Amniotic epithelial cell (primary cell): ENCODE data around the gene MAP1B.

Experiments used
- DNase-seq: peaks from one replicate; pipeline ENCODE4 v3.0.0-alpha.2; 2010; ENCODE audit warnings: low read depth

The MAP1B gene

GRCh38 chr5:72194846-72195245 lies 87.6 kb downstream of the MAP1B start:
- DNase-seq = no peak

GRCh38 chr5:72195581-72195980 lies 88.3 kb downstream of the MAP1B start:
- DNase-seq = no peak

GRCh38 chr5:72197393-72197792 lies 90.1 kb downstream of the MAP1B start:
- DNase-seq = no peak

- DNase-seq = no peak
Measured at GRCh38 chr5:72199681-72200080, 92.4 kb downstream of the MAP1B start.

GRCh38 chr5:72202331-72202825 lies 95.1 kb downstream of the MAP1B start:
- DNase-seq = no peak

DNA sequence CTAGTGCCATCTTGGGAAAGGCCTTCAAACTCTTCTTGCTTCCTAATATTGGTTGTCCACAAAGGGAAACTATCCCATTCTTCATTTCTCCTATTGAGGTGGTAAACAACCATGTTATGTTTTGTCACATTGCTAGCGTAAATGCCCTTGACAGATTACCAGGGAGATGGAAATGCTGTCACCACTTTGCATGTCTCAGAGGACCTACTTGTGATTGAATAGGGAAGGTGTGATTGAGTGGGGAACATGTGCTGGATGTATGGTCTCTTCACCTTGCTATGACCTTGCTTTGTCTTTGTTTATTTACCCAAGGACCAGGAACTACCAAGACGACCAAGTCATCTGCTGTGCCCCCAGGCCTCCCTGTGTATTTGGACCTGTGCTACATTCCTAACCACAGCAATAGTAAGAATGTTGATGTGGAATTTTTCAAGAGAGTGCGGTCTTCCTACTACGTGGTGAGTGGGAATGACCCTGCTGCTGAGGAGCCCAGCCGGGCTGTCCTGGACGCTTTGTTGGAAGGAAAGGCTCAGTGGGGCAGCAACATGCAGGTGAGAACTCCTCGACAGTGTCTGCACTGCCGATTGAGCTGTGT lies 96.1 kb downstream of the MAP1B start:
- DNase-seq = peak; percentile 15

DNA sequence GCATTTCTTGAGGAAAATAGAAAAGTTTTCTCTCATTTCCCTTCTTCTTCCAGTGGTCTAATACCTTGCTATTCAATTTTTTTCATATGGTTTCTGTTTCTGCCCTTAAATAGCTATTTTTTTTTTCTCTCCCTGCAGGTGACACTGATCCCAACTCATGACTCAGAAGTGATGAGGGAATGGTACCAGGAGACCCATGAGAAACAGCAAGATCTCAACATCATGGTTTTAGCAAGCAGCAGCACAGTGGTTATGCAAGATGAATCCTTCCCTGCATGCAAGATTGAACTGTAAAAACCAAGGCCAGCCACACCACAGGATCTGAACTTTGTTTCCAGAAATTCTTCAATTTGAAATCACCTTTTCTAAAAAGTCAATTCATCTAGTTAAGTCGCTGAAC lies 97.7 kb downstream of the MAP1B start:
- peak; percentile 66 for DNase-seq

GRCh38 chr5:72205431-72206009 lies 98.2 kb downstream of the MAP1B start:
- DNase-seq = peak; percentile 32

- DNase-seq = no peak
Measured at GRCh38 chr5:72206160-72206559, 98.9 kb downstream of the MAP1B start.

DNA sequence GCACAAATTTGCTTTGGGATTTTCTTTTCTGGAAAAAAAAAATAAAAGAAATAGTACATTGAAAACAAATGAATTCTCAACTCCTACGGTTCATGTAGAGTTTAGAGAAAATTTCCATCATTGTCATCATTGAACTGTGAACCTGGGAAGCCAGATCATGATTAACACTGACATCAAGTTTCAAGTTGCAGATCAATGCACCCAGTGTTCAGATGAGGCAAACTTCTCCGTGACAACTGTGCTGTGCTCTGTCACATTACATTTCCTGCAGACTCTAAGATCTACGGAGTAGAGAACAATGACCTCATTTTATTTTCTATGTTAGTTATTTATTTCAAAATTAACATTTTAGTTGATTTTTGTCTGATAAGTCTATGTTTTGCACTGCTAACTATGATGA lies 99.7 kb downstream of the MAP1B start:
- DNase-seq = no peak

- no peak for DNase-seq
Measured at GRCh38 chr5:72208324-72208926, 101.2 kb downstream of the MAP1B start.

DNA sequence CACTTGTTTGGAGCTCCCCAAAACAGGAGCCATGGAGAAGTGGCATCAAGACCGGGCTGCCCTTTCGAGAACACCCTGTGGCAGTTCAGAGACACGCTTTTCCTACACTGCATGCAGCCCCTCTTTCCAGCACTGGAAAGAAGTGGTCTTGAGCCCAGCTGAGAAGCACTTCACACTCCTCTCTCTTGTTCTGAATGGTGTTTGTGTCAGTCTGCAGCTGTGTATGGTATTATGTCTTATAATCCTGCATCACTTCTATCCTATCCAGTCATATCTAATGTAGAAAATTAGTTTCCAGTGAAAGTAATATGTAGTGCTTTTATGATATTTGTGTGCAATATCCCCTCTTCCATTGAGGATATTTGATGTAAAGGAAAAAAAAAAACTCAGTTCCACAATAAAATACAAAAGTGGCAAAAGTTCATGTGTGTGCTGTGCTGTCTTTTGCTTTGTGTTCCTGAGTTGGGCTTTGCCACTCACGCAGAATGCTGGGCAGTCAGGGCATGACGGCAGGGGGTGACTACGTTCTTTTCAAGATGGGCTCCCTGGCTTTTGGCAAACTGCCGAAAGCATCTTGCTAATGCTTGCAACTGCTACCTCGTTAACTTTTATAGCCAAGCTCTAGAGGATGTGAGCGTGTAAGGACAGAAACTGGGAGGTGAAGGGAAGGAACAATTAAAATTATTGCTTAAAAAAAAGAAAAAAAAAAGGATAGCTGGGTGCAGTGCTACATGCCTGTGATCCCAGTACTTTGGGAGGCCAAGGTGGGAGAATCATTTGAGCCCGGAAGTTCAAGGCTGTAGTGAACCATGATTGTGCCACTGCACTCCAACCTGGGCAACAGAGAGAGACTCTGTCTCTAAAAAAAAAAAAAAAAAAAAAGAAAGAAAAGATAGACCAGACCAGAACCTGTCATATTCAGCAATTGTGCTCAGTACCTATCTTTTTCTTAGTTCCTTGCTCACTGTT lies 102.2 kb downstream of the MAP1B start:
- DNase-seq = no peak

DNA sequence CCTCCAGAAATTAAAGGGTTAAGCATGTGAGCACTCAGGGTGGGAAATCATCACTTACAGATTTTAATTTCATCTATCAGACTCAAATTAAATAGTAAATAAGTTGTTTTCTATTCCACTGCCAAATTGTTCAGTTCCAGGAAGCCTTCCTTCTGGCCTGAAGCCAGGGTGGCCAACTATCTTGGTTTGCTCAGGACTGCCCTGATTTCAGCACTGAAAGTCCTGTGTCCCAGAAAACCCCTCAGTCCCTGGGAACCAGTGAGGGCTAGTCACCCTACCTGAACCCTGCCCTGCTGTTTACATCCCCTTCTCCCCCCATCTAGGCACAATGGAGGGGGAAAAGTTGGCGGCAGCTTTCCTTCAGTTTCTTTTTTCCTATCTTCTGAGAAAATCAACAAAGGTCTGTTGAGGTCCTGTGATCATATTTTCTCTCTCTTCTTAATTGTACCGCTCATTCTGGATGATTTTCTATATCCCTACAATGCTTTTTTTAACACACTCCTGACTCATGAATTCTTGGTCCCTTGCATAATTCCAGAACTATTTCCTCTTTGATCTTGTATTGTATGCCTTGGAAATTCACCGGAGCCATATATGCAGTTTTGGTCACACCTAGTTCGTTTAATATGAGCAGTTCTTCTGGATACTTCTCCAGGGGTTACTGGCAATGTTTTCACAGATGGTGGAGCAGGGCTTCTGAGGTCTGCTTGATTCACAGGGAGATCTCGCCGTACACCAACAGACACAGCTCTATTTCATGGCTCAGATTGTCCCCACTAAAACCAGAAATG lies 103.8 kb downstream of the MAP1B start:
- DNase-seq = peak; percentile 61

DNA sequence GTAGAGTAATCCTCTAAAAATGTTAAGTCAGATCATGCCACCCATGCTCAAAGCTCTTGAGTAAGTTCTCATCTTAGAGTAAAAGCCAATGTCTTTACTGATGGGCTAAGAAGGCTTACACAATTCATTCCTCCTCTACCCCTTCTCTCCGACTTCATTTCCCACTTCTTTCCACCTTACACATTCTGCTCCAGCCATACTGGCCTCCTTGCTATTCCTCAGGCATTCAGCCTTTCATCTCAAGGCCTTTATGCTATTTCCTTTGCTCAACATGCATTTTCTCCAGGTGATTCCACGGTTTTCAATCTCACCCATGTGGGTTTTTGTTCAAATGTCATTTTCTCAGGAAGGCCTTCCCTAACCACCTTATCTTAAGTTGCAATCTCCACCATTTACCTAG lies 104.9 kb downstream of the MAP1B start:
- DNase-seq = peak; percentile 39

GRCh38 chr5:72213482-72213881 lies 106.2 kb downstream of the MAP1B start:
- DNase-seq = no peak

DNA sequence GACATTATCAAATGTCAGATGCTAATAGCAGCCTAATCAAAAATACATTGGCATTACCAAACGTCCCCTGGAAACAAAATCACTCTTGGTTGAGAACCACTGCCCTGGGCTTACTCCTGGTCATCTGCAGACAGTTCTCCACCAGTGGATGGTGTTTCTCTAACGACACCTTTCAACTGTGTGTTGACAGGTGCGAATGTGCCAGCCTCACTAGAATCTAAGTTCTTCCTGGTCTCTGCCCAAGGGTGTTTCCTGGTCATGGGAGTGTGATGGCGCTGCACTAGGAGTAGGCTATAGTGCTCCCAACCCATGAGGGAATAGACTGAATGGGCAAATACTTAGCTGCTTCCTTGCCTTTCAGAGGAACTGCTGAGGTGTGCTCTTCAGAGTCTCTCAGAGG lies 106.9 kb downstream of the MAP1B start:
- DNase-seq = no peak

GRCh38 chr5:72216756-72217155 lies 109.5 kb downstream of the MAP1B start:
- DNase-seq = no peak

GRCh38 chr5:72221099-72221498 lies 113.8 kb downstream of the MAP1B start:
- DNase-seq = no peak

DNA sequence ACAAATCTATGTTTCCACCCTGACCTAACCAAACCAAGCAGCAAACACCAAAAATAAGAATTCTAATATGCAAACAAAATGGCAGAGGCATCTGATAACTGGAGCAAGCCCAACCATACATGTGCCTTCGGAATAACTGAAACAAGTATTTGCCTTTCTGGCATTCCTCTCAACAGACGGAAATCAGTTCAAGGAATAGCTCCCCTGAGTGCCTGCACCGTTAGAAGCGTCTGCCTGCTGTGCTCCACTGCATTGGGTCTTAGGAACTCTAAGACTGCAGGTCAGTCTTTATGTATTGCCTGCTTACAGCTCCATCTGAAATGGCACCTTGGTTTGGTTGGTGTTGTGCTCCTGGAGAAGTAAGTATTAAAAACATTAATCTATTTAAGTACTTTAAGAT lies 114.3 kb downstream of the MAP1B start:
- no peak for DNase-seq

- DNase-seq = no peak
Measured at GRCh38 chr5:72222521-72222920, 115.2 kb downstream of the MAP1B start.

- DNase-seq = no peak
Measured at GRCh38 chr5:72223371-72223770, 116.1 kb downstream of the MAP1B start.
